ENCODE measurements around the gene MGMT. TPM values are rescaled to one million over a fixed set of nuclear protein-coding genes. Genes with fewer than 3 reads are reported as not detected.

Gene MGMT
- total and polyA plus RNA-seq, 9 of the 15 experiments (the other 6 are each of a cell fraction or from before 2014, with no cell fraction given) = 0.03 to 0.29 (median 0.11) TPM; not detected in 4

GRCh38 chr10:129450391-129450790, 16.6 kb upstream of the MGMT start:
- Histone ChIP-seq H3K9me1 (ENCODE audit: control insufficient read depth, insufficient read depth, low read length) (no peaks in the 10 kb centered on the region), H3K27ac (ENCODE audit: extremely low read depth, low read depth, low read length) (no peak overlapping the region), H2AFZ (ENCODE audit: low read depth, low read length) (no peak overlapping the region), H3K4me3 (no peak overlapping the region), H3K36me3 (ENCODE audit: control insufficient read depth, insufficient read depth, low read length) (no peaks in the 10 kb centered on the region), H3K9me3 (replicated peaks; ENCODE audit: control insufficient read depth, insufficient read depth, low read depth, low read length) (no peaks in the 10 kb centered on the region), H3K4me2 (ENCODE audit: insufficient read depth, low read length) (no peak overlapping the region), H3K4me1 (replicated peaks in 1 of 2; ENCODE audit: control insufficient read depth in 2 of 2, insufficient read depth in 2 of 2, low read length in 2 of 2) (no peaks in the 10 kb centered on the region), H4K20me1 (replicated peaks; ENCODE audit: control insufficient read depth, insufficient read depth, low read length) (no peaks in the 10 kb centered on the region), H3K9ac (ENCODE audit: insufficient read depth in 1 of 2, low read depth in 2 of 2, low read length in 2 of 2) (no peak overlapping the region), H3K27me3 (ENCODE audit: control insufficient read depth in 2 of 2, insufficient read depth in 2 of 2, low read length in 2 of 2) (no peaks in the 10 kb centered on the region), H3K79me2 (ENCODE audit: control insufficient read depth, insufficient read depth, low read length) (no peaks in the 10 kb centered on the region)
- no TSS peak for BruUV-seq (replicated peaks)
- WGBS (ENCODE audit: insufficient coverage, low coverage, missing lambda C conversion rate) = 0% methylated on average over 3 of the region's 3 CpGs
- ATAC-seq = no peak
- ChIA-PET CTCF (ENCODE audit: low intra/inter-chr PET ratio) (no interaction called here), POLR2A (no interaction called here)
- intact Hi-C loops (cut with micrococcal nuclease) (no loop called here), in situ Hi-C loops (cut with MboI) (no loop called here)
- FAIRE-seq = no peak
- TF ChIP-seq HMBOX1 (IDR thresholded peaks at IDR 0.05) (no peak), FIP1L1 (IDR thresholded peaks at IDR 0.05; ENCODE audit: low read depth, low read length, poor library complexity, severe bottlenecking) (no peak), CXXC5 (CRISPR knock-in tag; IDR thresholded peaks at IDR 0.05) (no peak)
- no peak for DNase-seq (ENCODE audit: extremely low read depth in 1 of 4, low spot score in 3 of 4)

GRCh38 chr10:129455625-129456024, 11.4 kb upstream of the MGMT start:
- no peak overlapping the region for H3K27ac ChIP-seq (ENCODE audit: extremely low read depth, low read depth, low read length)
- H3K79me2 ChIP-seq (ENCODE audit: control insufficient read depth, insufficient read depth, low read length) = no peaks in the 10 kb centered on the region
- DNase-seq (ENCODE audit: extremely low read depth in 1 of 4, low spot score in 3 of 4) (no peak), ATAC-seq (no peak), FAIRE-seq (no peak)
- no peak overlapping the region for H3K4me2 ChIP-seq (ENCODE audit: insufficient read depth, low read length)
- no peaks in the 10 kb centered on the region for H3K4me1 ChIP-seq (replicated peaks in 1 of 2; ENCODE audit: control insufficient read depth in 2 of 2, insufficient read depth in 2 of 2, low read length in 2 of 2)
- no peaks in the 10 kb centered on the region for H3K27me3 ChIP-seq (ENCODE audit: control insufficient read depth in 2 of 2, insufficient read depth in 2 of 2, low read length in 2 of 2)
- intact Hi-C loops (cut with micrococcal nuclease) (no loop called here), in situ Hi-C loops (cut with MboI) (no loop called here)
- no peak overlapping the region for H2AFZ ChIP-seq (ENCODE audit: low read depth, low read length)
- no peaks in the 10 kb centered on the region for H3K9me1 ChIP-seq (ENCODE audit: control insufficient read depth, insufficient read depth, low read length)
- ChIA-PET CTCF (ENCODE audit: low intra/inter-chr PET ratio) (no interaction called here), POLR2A (no interaction called here)
- WGBS (ENCODE audit: insufficient coverage, low coverage, missing lambda C conversion rate) = 0% methylated on average over 6 of the region's 6 CpGs
- no peaks in the 10 kb centered on the region for H3K36me3 ChIP-seq (ENCODE audit: control insufficient read depth, insufficient read depth, low read length)
- H4K20me1 ChIP-seq (replicated peaks; ENCODE audit: control insufficient read depth, insufficient read depth, low read length) = no peaks in the 10 kb centered on the region
- H3K9ac ChIP-seq (ENCODE audit: insufficient read depth in 1 of 2, low read depth in 2 of 2, low read length in 2 of 2) = no peak overlapping the region
- no peak overlapping the region for H3K4me3 ChIP-seq
- no TSS peak for BruUV-seq (replicated peaks)
- H3K9me3 ChIP-seq (replicated peaks; ENCODE audit: control insufficient read depth, insufficient read depth, low read depth, low read length) = no peaks in the 10 kb centered on the region
- TF ChIP-seq ZNF146 (CRISPR knock-in tag; IDR thresholded peaks at IDR 0.05; ENCODE audit: unreplicated experiment) (no peak), ZNF668 (CRISPR knock-in tag; IDR thresholded peaks at IDR 0.05) (no peak), ADNP (tag; IDR thresholded peaks at IDR 0.05) (no peak), ARID3B (CRISPR knock-in tag; IDR thresholded peaks at IDR 0.05; ENCODE audit: borderline replicate concordance) (no peak), NFIC (IDR thresholded peaks at IDR 0.05) (no peak), SMARCA4 (IDR thresholded peaks at IDR 0.05) (no peak), SIN3A (IDR thresholded peaks at IDR 0.05; ENCODE audit: borderline replicate concordance in 2 of 2, control insufficient read depth in 1 of 2, low read depth in 2 of 2, low read length in 2 of 2) (no peak), GTF2B (IDR thresholded peaks at IDR 0.05; ENCODE audit: extremely low read depth, insufficient read length) (no peak), CTCF (IDR thresholded peaks at IDR 0.05 in 2 of 3, conservative IDR thresholded peaks at IDR 0.05 in 1 of 3; ENCODE audit: insufficient read depth in 2 of 3, low read depth in 1 of 3, low read length in 3 of 3) (no peak)

Measured in K562 (cell line).